Measurements from ENCODE around the gene QSOX1. TPM values are rescaled to one million over a fixed set of nuclear protein-coding genes. Genes with fewer than 3 reads are reported as not detected.

QSOX1 gene
- total RNA-seq, 2 experiments from 2014 or later: 27.6 to 31.9 TPM

GRCh38 chr1:180228648-180229482 is 74.2 kb downstream of the QSOX1 start:
- Mint-ChIP-seq H3K27ac (no peak overlapping the region), H3K27me3 (ENCODE audit: low read depth) (peaks cover 65% of the 10 kb centered on the region), H3K9me3 (no peaks in the 10 kb centered on the region), H3K4me1 (ENCODE audit: low read depth) (peaks cover 22% of the 10 kb centered on the region), H3K36me3 (ENCODE audit: low read depth) (no peaks in the 10 kb centered on the region), H3K4me3 (peak overlapping the region; percentile 66)
- CTCF ChIA-PET: no interaction called here
- intact Hi-C loops (cut with micrococcal nuclease): loop anchor here (1.0 to 10.0 kb wide), 3 partner anchors 7 to 1084 kb away; no protein-coding TSS in a partner anchor
- peak; percentile 14 for DNase-seq

GRCh38 chr1:180229483-180230415 is 75.1 kb downstream of the QSOX1 start, which contains the start of gene LHX4:
LHX4 (plus strand) TSS chr1:180230264; CDS start chr1:180230530, 266 bp downstream.
- Mint-ChIP-seq H3K4me3 (peak within 1 kb of the TSS; percentile 68), H3K36me3 (ENCODE audit: low read depth) (no peaks in the 10 kb centered on the region), H3K27me3 (ENCODE audit: low read depth) (peaks cover 66% of the 10 kb centered on the region), H3K9me3 (no peaks in the 10 kb centered on the region), H3K27ac (no peak within 1 kb of the TSS), H3K4me1 (ENCODE audit: low read depth) (peaks cover 30% of the 10 kb centered on the region)
- peak; percentile 43 for DNase-seq
- CTCF ChIA-PET: interaction anchor here (0.6 kb wide), 1 partner anchor 607 kb away, joined by 3 read pairs; no protein-coding TSS in a partner anchor
- intact Hi-C loops (cut with micrococcal nuclease): loop anchor here (1.0 to 10.0 kb wide), 3 partner anchors 16 to 1085 kb away; partner anchors contain the start of gene TOR1AIP1

- no peaks in the 10 kb centered on the region for H3K9me3 Mint-ChIP-seq
- DNase-seq: peak; percentile 27
- H3K4me1 Mint-ChIP-seq (ENCODE audit: low read depth): peaks cover 36% of the 10 kb centered on the region
- H3K36me3 Mint-ChIP-seq (ENCODE audit: low read depth): no peaks in the 10 kb centered on the region
- H3K4me3 Mint-ChIP-seq: peak overlapping the region; percentile 68
- CTCF ChIA-PET: interaction anchor here (0.6 to 2.7 kb wide), 2 partner anchors 23 to 606 kb away, joined by 3 to 8 read pairs; no protein-coding TSS in a partner anchor
- H3K27ac Mint-ChIP-seq: no peak overlapping the region
- peaks cover 67% of the 10 kb centered on the region for H3K27me3 Mint-ChIP-seq (ENCODE audit: low read depth)
- intact Hi-C loops (cut with micrococcal nuclease): loop anchor here (5.0 kb wide), 1 partner anchor 348 kb away; the partner anchor contains the start of gene TOR1AIP1
Observed at GRCh38 chr1:180230416-180230790, 75.7 kb downstream of the QSOX1 start.

- Mint-ChIP-seq H3K4me3 (peak overlapping the region; percentile 68), H3K4me1 (ENCODE audit: low read depth) (peaks cover 39% of the 10 kb centered on the region), H3K9me3 (no peaks in the 10 kb centered on the region), H3K27ac (no peak overlapping the region), H3K36me3 (ENCODE audit: low read depth) (no peaks in the 10 kb centered on the region), H3K27me3 (ENCODE audit: low read depth) (peaks cover 71% of the 10 kb centered on the region)
- no peak for DNase-seq
- CTCF ChIA-PET: interaction anchor here (0.6 to 2.7 kb wide), 3 partner anchors 22 to 605 kb away, joined by 3 to 8 read pairs (median 4); no protein-coding TSS in a partner anchor
- intact Hi-C loops (cut with micrococcal nuclease): loop anchor here (5.0 kb wide), 1 partner anchor 349 kb away; the partner anchor contains the start of gene TOR1AIP1
Observed at GRCh38 chr1:180230791-180231505, 76.3 kb downstream of the QSOX1 start.

- CTCF ChIA-PET: interaction anchor here (0.6 to 2.7 kb wide), 4 partner anchors 12 to 417 kb away, joined by 3 to 8 read pairs (median 4); no protein-coding TSS in a partner anchor
- DNase-seq: peak; percentile 50
Observed at GRCh38 chr1:180231506-180231921, 76.8 kb downstream of the QSOX1 start.

GRCh38 chr1:180231936-180232335 is 77.3 kb downstream of the QSOX1 start:
- Mint-ChIP-seq H3K27ac (no peak overlapping the region), H3K4me1 (ENCODE audit: low read depth) (peaks cover 46% of the 10 kb centered on the region), H3K36me3 (ENCODE audit: low read depth) (no peaks in the 10 kb centered on the region), H3K4me3 (peak overlapping the region; percentile 61), H3K27me3 (ENCODE audit: low read depth) (peaks cover 74% of the 10 kb centered on the region), H3K9me3 (no peaks in the 10 kb centered on the region)
- intact Hi-C loops (cut with micrococcal nuclease): loop anchor here (5.0 kb wide), 1 partner anchor 350 kb away; the partner anchor contains the start of gene TOR1AIP1
- no peak for DNase-seq
- CTCF ChIA-PET: interaction anchor here (0.6 to 2.7 kb wide), 4 partner anchors 11 to 417 kb away, joined by 3 to 8 read pairs (median 4); no protein-coding TSS in a partner anchor

More at GRCh38 chr1:180231506-180231921, 76.8 kb downstream of the QSOX1 start:
- Mint-ChIP-seq H3K4me1 (ENCODE audit: low read depth) (peaks cover 45% of the 10 kb centered on the region), H3K27me3 (ENCODE audit: low read depth) (peaks cover 74% of the 10 kb centered on the region), H3K9me3 (no peaks in the 10 kb centered on the region), H3K36me3 (ENCODE audit: low read depth) (no peaks in the 10 kb centered on the region), H3K27ac (no peak overlapping the region), H3K4me3 (peak overlapping the region; percentile 61)
- intact Hi-C loops (cut with micrococcal nuclease): loop anchor here (5.0 kb wide), 1 partner anchor 349 kb away; the partner anchor contains the start of gene TOR1AIP1

- no peak overlapping the region for H3K4me3 Mint-ChIP-seq
- CTCF ChIA-PET: interaction anchor here (1.0 to 2.7 kb wide), 2 partner anchors 20 to 418 kb away, joined by 3 to 8 read pairs; no protein-coding TSS in a partner anchor
- intact Hi-C loops (cut with micrococcal nuclease): loop anchor here (5.0 kb wide), 1 partner anchor 350 kb away; the partner anchor contains the start of gene TOR1AIP1
- peaks cover 80% of the 10 kb centered on the region for H3K27me3 Mint-ChIP-seq (ENCODE audit: low read depth)
- no peak for DNase-seq
- H3K36me3 Mint-ChIP-seq (ENCODE audit: low read depth): no peaks in the 10 kb centered on the region
- H3K9me3 Mint-ChIP-seq: no peaks in the 10 kb centered on the region
- H3K4me1 Mint-ChIP-seq (ENCODE audit: low read depth): peaks cover 47% of the 10 kb centered on the region
- no peak overlapping the region for H3K27ac Mint-ChIP-seq
Observed at GRCh38 chr1:180232521-180233043, 77.9 kb downstream of the QSOX1 start.

- intact Hi-C loops (cut with micrococcal nuclease): loop anchor here (5.0 kb wide), 1 partner anchor 351 kb away; the partner anchor contains the start of gene TOR1AIP1
- DNase-seq: no peak
- no peaks in the 10 kb centered on the region for H3K9me3 Mint-ChIP-seq
- CTCF ChIA-PET: interaction anchor here (2.7 kb wide), 1 partner anchor 20 kb away, joined by 8 read pairs; no protein-coding TSS in a partner anchor
- no peaks in the 10 kb centered on the region for H3K36me3 Mint-ChIP-seq (ENCODE audit: low read depth)
- no peak overlapping the region for H3K27ac Mint-ChIP-seq
- H3K4me1 Mint-ChIP-seq (ENCODE audit: low read depth): peaks cover 49% of the 10 kb centered on the region
- peaks cover 78% of the 10 kb centered on the region for H3K27me3 Mint-ChIP-seq (ENCODE audit: low read depth)
- no peak overlapping the region for H3K4me3 Mint-ChIP-seq
Observed at GRCh38 chr1:180233191-180234011, 78.7 kb downstream of the QSOX1 start.

GRCh38 chr1:180234369-180235076 is 79.9 kb downstream of the QSOX1 start:
- no peaks in the 10 kb centered on the region for H3K9me3 Mint-ChIP-seq
- no peak for DNase-seq
- H3K27ac Mint-ChIP-seq: no peak overlapping the region
- CTCF ChIA-PET: no interaction called here
- H3K4me1 Mint-ChIP-seq (ENCODE audit: low read depth): peaks cover 48% of the 10 kb centered on the region
- H3K36me3 Mint-ChIP-seq (ENCODE audit: low read depth): no peaks in the 10 kb centered on the region
- intact Hi-C loops (cut with micrococcal nuclease): loop anchor here (5.0 kb wide), 1 partner anchor 352 kb away; the partner anchor contains the start of gene TOR1AIP1
- H3K27me3 Mint-ChIP-seq (ENCODE audit: low read depth): peaks cover 76% of the 10 kb centered on the region
- no peak overlapping the region for H3K4me3 Mint-ChIP-seq

GRCh38 chr1:180235077-180235501 is 80.4 kb downstream of the QSOX1 start:
- Mint-ChIP-seq H3K9me3 (no peaks in the 10 kb centered on the region), H3K27me3 (ENCODE audit: low read depth) (peaks cover 80% of the 10 kb centered on the region), H3K4me1 (ENCODE audit: low read depth) (peaks cover 48% of the 10 kb centered on the region), H3K36me3 (ENCODE audit: low read depth) (no peaks in the 10 kb centered on the region), H3K4me3 (no peak overlapping the region), H3K27ac (no peak overlapping the region)
- no peak for DNase-seq
- intact Hi-C loops (cut with micrococcal nuclease): no loop called here
- CTCF ChIA-PET: no interaction called here
